DND-41 (cell line): Measurements from ENCODE around the gene QTRT2.

Experiments used
- ATAC-seq: fragments of 200-7000 bp; cut with Tn5 transposase; 3 replicates; pipeline ENCODE4 v1.9.1; 2021; ENCODE audit warnings: low read depth; ENCODE audit not compliant: insufficient read depth
- DNase-seq: peaks from one replicate; pipeline ENCODE4 v3.0.0-alpha.2; 2020
- H2AFZ ChIP-seq: 2 replicates; pipeline ENCODE4 v1.6.0; 2012; ENCODE audit warnings: low read depth, low read length
- H3K27ac ChIP-seq: 2 replicates; pipeline ENCODE4 v1.5.1; 2012; ENCODE audit warnings: low read length, inconsistent platforms
- H3K27me3 ChIP-seq: fragments of 200-600 bp; sonication (generic); 2 replicates; pipeline ENCODE4 v1.6.0; 2012; ENCODE audit warnings: low read length, mild to moderate bottlenecking, inconsistent platforms; ENCODE audit not compliant: insufficient read depth, poor library complexity
- H3K36me3 ChIP-seq: 2 replicates; pipeline ENCODE4 v1.5.1; 2012; ENCODE audit warnings: low read length, inconsistent platforms; ENCODE audit not compliant: insufficient read depth
- H3K4me1 ChIP-seq: 2 replicates; pipeline ENCODE4 v1.5.1; 2012; ENCODE audit warnings: mild to moderate bottlenecking, low read length; ENCODE audit not compliant: insufficient read depth
- H3K4me2 ChIP-seq: 2 replicates; pipeline ENCODE4 v1.6.0; 2012; ENCODE audit warnings: mild to moderate bottlenecking, moderate library complexity, low read length, inconsistent platforms; ENCODE audit not compliant: insufficient read depth
- H3K4me3 ChIP-seq, 2 experiments: fragments of 200-600 bp in 1 of 2; shearing (Covaris generic) in 1 of 2; 2 replicates each; pipeline ENCODE4 v1.5.1; 2012 to 2016; ENCODE audit warnings: inconsistent platforms in 2 of 2, low read length in 2 of 2, mild to moderate bottlenecking in 2 of 2, low read depth in 1 of 2, moderate library complexity in 1 of 2
- H3K79me2 ChIP-seq: 2 replicates; pipeline ENCODE4 v1.6.0; 2012; ENCODE audit warnings: low read length, inconsistent platforms; ENCODE audit not compliant: insufficient read depth
- H3K9ac ChIP-seq: 2 replicates; pipeline ENCODE4 v1.6.0; 2012; ENCODE audit warnings: low read depth, mild to moderate bottlenecking, inconsistent platforms, low read length, moderate library complexity
- H3K9me3 ChIP-seq: 2 replicates; pipeline ENCODE4 v1.5.1; 2012; ENCODE audit warnings: low read length, moderate library complexity, mild to moderate bottlenecking, inconsistent platforms; ENCODE audit not compliant: insufficient read depth, severe bottlenecking
- H4K20me1 ChIP-seq: 2 replicates; pipeline ENCODE4 v1.6.0; 2012; ENCODE audit warnings: low read length; ENCODE audit not compliant: insufficient read depth
- CTCF ChIP-seq: IDR thresholded peaks from 2 replicates; pipeline ENCODE4 v1.5.1; 2012; ENCODE audit warnings: borderline replicate concordance, low read length, moderate library complexity, mild to moderate bottlenecking; ENCODE audit not compliant: poor library complexity, severe bottlenecking; ENCODE audit errors: extremely low read depth
- EZH2 ChIP-seq: IDR thresholded peaks from 3 replicates; pipeline ENCODE4 v1.6.1; 2012; ENCODE audit warnings: borderline replicate concordance, low read depth, mild to moderate bottlenecking, moderate library complexity, low read length, inconsistent platforms; ENCODE audit not compliant: severe bottlenecking

The QTRT2 gene

DNA sequence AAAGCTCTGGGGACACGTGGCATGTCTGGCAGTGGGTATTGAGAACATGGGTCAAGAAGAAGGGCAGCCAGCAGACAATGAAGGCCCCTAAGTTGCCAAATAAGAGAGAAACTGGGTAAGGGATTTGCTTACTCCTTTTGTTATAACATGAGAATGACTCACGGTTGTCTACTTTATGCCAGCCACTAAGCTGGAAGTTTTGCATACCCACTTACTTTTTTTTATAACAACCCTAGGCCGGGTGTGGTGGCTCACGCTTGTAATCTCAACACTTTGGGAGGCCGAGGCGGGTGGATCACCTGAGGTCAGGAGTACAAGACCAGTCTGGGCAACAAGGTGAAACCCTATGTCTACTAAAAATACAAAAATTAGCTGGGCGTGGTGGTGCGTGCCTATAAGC, 72.3 kb downstream of the QTRT2 start:
- DNase-seq (no peak), ATAC-seq (no peak)
- Histone ChIP-seq H3K9ac (no peak overlapping the region), H3K27me3 (no peaks in the 10 kb centered on the region), H2AFZ (no peak overlapping the region), H3K27ac (no peak overlapping the region), H3K9me3 (no peaks in the 10 kb centered on the region), H3K4me1 (no peaks in the 10 kb centered on the region), H3K4me3 (no peak overlapping the region), H3K4me2 (no peak overlapping the region), H3K36me3 (no peaks in the 10 kb centered on the region), H4K20me1 (no peaks in the 10 kb centered on the region), H3K79me2 (no peaks in the 10 kb centered on the region)
- TF ChIP-seq CTCF (no peak), EZH2 (no peak)

GRCh38 chr3:114132500-114132899, 76.0 kb downstream of the QTRT2 start:
- Histone ChIP-seq H2AFZ (no peak overlapping the region), H3K9me3 (no peaks in the 10 kb centered on the region), H3K79me2 (no peaks in the 10 kb centered on the region), H4K20me1 (no peaks in the 10 kb centered on the region), H3K9ac (no peak overlapping the region), H3K4me2 (no peak overlapping the region), H3K36me3 (no peaks in the 10 kb centered on the region), H3K27ac (no peak overlapping the region), H3K4me1 (no peaks in the 10 kb centered on the region), H3K4me3 (no peak overlapping the region), H3K27me3 (no peaks in the 10 kb centered on the region)
- TF ChIP-seq CTCF, result no peak
- no peak for TF ChIP-seq EZH2
- no peak for DNase-seq
- no peak for ATAC-seq

- H3K4me2 ChIP-seq, result no peak overlapping the region
- no peak overlapping the region for H2AFZ ChIP-seq
These were observed 77.4 kb downstream of the QTRT2 start for GRCh38 chr3:114133947-114134346.

More at GRCh38 chr3:114133947-114134346, 77.4 kb downstream of the QTRT2 start:
- Histone ChIP-seq H3K36me3 (no peaks in the 10 kb centered on the region), H3K4me3 (no peak overlapping the region), H4K20me1 (no peaks in the 10 kb centered on the region), H3K4me1 (no peaks in the 10 kb centered on the region), H3K27me3 (no peaks in the 10 kb centered on the region), H3K79me2 (no peaks in the 10 kb centered on the region), H3K27ac (no peak overlapping the region), H3K9me3 (no peaks in the 10 kb centered on the region), H3K9ac (no peak overlapping the region)
- no peak for TF ChIP-seq EZH2
- TF ChIP-seq CTCF, result no peak
- no peak for DNase-seq
- no peak for ATAC-seq
